ENCODE results near the gene NBAS.
"Not testable (repeated sequence)": the region's sequence is repeated elsewhere in the genome, so short reads cannot be mapped to it uniquely, and the experiment has no call there.

Gene NBAS

GRCh38 chr2:15527074-15527739 is 33.9 kb downstream of the NBAS start:
- no peak for DNase-seq (ENCODE audit: low read depth)

- no peak for DNase-seq (ENCODE audit: low read depth)
These were observed 39.4 kb downstream of the NBAS start for GRCh38 chr2:15521641-15522181.

GRCh38 chr2:15520346-15520745 is 40.8 kb downstream of the NBAS start:
- DNase-seq (ENCODE audit: low read depth): no peak

GRCh38 chr2:15518759-15519158 is 42.4 kb downstream of the NBAS start:
- DNase-seq (ENCODE audit: low read depth): not testable (repeated sequence)

- DNase-seq (ENCODE audit: low read depth): no peak
These were observed 43.3 kb downstream of the NBAS start for GRCh38 chr2:15517793-15518192.

- no peak for DNase-seq (ENCODE audit: low read depth)
These were observed 49.4 kb downstream of the NBAS start for GRCh38 chr2:15511686-15512085.

- no peak for DNase-seq (ENCODE audit: low read depth)
These were observed 50.6 kb downstream of the NBAS start for GRCh38 chr2:15510552-15510951.

GRCh38 chr2:15510131-15510530 is 51.0 kb downstream of the NBAS start:
- no peak for DNase-seq (ENCODE audit: low read depth)

GRCh38 chr2:15507697-15508096 is 53.4 kb downstream of the NBAS start:
- no peak for DNase-seq (ENCODE audit: low read depth)

- DNase-seq (ENCODE audit: low read depth): no peak
These were observed 54.1 kb downstream of the NBAS start for GRCh38 chr2:15507061-15507460.

- DNase-seq (ENCODE audit: low read depth): no peak
These were observed 54.8 kb downstream of the NBAS start for GRCh38 chr2:15506229-15506819.

- DNase-seq (ENCODE audit: low read depth): no peak
These were observed 56.1 kb downstream of the NBAS start for GRCh38 chr2:15504882-15505663.

GRCh38 chr2:15499251-15499650 is 61.9 kb downstream of the NBAS start:
- not testable (repeated sequence) for DNase-seq (ENCODE audit: low read depth)

GRCh38 chr2:15498554-15498953 is 62.6 kb downstream of the NBAS start:
- DNase-seq (ENCODE audit: low read depth): no peak

GRCh38 chr2:15494877-15495276 is 66.3 kb downstream of the NBAS start:
- DNase-seq (ENCODE audit: low read depth): no peak

GRCh38 chr2:15492773-15493325 is 68.3 kb downstream of the NBAS start:
- no peak for DNase-seq (ENCODE audit: low read depth)

- no peak for DNase-seq (ENCODE audit: low read depth)
These were observed 74.4 kb downstream of the NBAS start for GRCh38 chr2:15486770-15487169.

GRCh38 chr2:15485949-15486348 is 75.2 kb downstream of the NBAS start:
- no peak for DNase-seq (ENCODE audit: low read depth)

GRCh38 chr2:15481000-15481399 is 80.1 kb downstream of the NBAS start:
- DNase-seq (ENCODE audit: low read depth): no peak

- no peak for DNase-seq (ENCODE audit: low read depth)
These were observed 80.6 kb downstream of the NBAS start for GRCh38 chr2:15480552-15480951.

GRCh38 chr2:15472876-15473275 is 88.3 kb downstream of the NBAS start:
- DNase-seq (ENCODE audit: low read depth): no peak

- no peak for DNase-seq (ENCODE audit: low read depth)
These were observed 89.0 kb downstream of the NBAS start for GRCh38 chr2:15472133-15472532.

GRCh38 chr2:15471606-15472005 is 89.5 kb downstream of the NBAS start:
- no peak for DNase-seq (ENCODE audit: low read depth)
